HG02973 (cell line): ENCODE results near the gene MTRF1L.
"Not testable (repeated sequence)": the region's sequence is repeated elsewhere in the genome, so short reads cannot be mapped to it uniquely, and the experiment has no call there.

Experiments
- ATAC-seq: cut with Tn5 transposase; IDR thresholded peaks from one replicate; pipeline ENCODE4 v1.9.1; 2021; ENCODE audit warnings: moderate library complexity; ENCODE audit not compliant: unreplicated experiment

MTRF1L gene

DNA sequence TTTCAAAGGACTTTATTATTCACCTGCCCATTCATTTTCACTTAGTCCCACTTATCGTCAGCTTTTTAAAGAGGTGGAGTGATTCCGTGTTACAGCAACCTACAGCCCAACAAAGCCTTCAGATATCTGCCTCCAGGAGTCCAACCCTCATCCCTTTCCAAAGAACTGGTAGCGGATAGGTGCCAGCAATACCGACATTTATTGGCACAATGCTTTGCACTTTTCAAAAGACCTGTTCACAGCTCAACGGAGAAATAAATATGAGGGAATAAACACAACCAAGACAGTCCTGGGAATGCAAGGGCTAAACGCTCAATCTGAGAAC lies 819 bp upstream of the MTRF1L start:
- peak; percentile 7 for ATAC-seq

DNA sequence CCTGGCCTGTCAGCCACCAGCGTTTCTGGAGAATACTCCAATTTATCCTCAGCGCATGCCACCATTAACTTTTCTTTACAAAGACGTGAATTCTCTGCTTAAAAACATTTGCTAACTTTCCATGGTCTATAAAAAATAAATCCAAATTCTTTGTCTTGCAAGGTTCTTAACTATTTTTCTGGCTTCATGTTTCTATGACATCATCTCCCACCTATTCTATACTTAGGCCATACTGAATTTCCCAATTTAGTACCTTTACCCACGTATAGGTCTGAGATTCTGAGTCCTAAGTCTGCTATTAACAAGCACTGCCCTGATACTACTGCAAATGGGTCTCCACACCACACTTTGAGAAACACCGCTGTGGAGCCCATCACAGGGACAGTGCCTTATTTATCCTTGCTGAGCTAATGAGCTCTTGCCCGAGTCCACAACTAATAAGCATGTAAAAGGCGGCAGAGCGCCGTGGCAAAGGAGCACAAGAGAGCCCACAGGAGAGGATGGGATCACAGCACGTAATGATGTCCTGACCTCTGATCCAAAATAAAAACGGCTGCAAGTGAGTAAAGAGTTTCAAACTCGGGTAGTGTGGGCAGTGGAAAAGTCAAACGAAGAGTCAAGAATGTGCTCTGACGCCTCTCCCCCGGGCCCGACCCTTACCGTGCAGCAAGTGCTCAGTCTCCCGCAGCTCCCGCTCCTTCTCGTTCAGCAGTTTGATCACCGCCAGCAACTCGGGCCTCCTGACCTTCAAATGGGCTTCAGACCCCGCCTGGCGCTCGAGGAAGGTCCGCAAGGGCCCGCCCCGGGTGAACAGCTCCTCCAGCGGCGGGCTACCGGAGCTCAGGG lies 519 bp downstream of the MTRF1L start:
- ATAC-seq, result peak; percentile 18

DNA sequence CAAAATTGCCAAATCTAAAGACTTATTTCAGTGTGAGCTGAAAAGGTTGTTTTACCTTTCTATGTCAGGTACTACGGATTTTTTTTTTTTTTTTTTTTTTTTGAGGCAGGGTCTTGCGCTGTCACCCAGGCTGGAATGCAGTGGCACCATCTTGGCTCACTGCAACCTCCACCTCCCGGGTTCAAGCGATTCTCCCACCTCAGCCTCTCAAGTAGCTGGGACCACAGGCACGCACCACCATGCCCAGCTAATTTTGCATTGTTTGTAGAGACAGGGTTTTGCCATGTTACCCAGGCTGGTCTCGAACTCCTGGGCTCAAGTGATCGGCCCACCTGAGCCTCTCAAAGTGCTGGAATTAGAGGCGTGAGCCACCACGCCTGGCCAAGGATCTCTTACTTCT lies 1.7 kb downstream of the MTRF1L start:
- not testable (repeated sequence) for ATAC-seq

DNA sequence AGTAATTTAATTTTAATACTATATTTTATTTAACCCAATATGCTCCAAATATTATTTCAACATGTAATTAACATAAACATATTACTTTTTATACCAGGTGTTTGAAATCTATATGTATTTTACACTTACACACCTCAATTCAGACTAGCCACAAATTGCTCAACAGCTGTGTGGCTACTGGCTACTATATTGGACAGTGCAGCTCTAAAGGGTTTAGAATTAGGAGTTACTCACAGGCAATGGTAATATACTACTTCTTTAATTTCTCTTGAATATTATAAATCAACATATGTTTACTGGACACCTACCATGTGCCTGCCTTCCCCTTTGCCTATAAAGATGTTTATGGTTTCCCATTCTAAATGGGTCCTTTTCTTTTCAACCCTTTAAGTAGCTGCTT lies 2.3 kb downstream of the MTRF1L start:
- ATAC-seq, result no peak

DNA sequence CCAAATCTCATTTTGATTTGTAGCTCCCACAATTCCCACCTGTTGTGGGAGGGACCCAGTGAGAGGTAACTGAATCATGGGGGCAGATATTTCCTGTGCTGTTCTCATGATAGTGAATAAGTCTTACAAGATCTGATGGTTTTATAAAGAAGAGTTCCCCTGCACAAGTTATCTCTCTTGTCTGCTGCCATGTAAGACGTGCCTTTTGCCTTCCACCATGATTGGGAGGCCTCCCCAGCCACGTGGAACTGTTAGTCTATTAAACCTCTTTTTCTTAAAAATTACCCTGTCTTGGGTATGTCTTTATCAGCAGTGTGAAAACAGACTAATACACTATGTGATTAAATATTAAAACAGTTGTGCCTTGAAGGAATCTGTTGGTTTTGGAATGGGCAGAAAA lies 3.0 kb downstream of the MTRF1L start:
- ATAC-seq, result not testable (repeated sequence)

DNA sequence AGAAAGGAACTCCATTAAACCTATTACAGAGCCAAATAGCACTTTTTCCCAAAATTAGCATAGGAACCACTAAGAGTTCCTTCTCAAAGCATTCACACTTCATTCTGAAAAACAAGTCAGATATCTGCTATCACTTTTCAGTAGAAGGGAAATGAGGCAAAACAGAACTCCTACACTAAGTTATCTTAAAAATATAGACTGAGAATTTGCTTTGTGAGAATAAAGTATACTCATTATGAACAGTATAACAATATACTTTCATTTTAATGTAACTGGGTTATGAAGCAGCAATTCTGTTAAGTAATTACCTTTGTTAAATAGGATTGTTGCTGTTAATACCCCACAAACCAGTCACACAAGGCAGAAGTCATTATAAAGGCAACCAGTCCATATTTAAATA lies 8.7 kb downstream of the MTRF1L start:
- no peak for ATAC-seq

DNA sequence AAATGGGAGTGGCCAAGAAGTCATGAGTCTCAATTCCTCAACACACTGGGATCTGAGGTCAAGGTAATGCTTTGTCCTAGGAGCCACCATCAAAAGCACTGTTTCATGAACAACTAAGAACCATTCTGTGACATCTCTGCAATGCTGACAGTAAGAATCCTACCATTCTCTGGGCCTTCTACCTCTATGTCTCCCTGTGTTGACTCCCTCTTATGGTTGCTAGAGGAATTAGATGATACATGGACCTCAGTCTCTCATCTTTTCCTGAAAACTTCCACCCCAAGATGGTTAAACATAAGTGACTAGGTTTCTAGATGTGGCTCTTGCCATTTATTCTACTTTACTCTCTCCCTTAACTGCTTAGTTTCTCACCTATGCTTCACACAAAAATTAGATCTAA lies 9.1 kb downstream of the MTRF1L start:
- no peak for ATAC-seq

DNA sequence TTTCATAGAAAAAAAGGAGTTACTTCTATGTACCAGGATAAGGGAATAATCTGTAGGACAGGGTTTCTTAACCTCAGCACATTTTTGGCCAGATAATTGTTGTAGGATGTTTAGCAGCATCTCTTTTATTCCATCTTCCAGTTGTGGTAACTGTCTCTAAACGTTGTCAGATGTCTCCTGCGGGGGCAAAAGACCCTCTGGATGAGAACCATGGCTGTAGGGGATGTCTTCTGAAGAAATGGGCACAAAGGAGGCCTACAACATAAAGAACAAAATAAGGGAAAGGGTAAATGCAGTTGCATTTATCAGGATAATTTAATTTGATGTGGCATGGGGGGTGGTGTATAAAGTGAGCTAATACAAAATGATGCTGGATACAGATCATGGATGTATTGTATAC lies 15.5 kb downstream of the MTRF1L start:
- ATAC-seq, result no peak

DNA sequence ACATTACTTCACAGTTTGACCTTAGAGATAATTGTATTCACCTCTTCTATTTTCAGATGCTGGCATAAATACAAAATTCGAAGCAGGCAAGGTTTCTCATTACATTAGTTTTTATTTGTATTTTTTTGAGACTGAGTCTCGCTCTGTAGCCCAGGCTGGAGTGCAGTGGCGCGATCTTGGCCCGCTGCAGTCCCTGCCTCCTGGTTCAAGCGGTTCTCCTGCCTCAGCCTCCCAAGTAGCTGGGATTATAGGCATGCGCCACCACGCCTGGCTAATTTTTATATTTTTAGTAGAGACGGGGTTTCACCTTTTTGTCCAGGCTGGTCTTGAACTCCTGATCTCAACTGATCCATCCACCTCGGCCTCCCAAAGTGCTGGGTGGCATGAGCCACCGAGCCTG lies 17.2 kb downstream of the MTRF1L start:
- ATAC-seq, result not testable (repeated sequence)

DNA sequence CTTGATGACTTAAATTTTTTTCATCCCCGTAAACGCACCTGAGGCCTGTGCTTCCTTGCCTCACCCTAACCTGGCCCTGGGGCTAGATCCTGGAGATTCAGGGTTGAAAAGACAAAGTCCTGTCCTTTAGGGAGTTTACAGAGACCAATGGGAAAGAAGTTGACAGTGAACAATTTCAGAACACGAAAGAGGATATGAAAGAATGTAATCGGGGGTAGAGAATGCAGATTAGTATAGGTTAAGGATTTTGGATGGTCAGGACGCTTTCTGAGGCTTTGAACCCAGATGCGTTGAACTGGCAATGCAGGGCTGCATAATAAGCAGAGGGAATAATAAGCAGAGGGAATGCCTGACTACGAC lies 18.0 kb downstream of the MTRF1L start:
- ATAC-seq, result peak; percentile 34

DNA sequence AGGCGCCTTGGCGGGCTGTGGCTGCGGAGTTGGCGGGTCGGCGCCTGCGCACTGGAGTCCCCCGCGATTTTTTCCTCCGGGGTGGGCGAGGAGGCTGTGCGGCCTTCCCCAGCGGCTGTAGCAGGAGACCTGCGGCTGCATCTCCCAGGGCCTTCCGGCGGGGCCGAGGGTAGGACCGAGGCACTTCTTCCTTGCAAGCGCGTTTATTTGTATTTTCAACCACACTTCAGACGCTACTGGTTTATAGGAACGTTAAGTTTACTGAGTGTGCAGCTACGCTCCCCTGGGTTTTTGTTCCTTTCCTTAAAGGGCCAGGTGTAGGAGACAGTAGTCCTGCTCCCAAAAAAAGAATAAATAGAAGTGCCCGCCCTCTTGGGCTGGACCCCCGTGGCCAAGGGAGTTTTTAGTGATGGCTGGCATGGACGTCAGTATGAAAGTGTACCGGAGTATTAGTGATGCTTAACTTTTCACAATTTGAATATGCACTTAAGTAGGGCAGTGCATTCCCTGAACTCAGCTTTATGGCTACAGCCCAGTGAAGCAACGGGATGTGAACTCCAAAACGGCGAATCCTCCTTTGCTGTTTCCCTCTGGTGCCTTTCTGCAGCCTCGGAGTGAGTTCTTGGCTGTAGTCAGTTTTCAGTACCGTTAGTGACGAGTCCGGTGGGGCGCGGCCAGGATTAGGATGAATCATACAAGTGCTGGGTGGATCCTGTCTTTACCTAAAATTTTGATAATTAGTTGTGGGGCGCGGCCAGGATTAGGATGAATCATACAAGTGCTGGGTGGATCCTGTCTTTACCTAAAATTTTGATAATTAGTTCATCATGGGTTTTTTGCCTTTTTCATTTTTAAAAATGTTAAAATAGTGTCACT lies 18.6 kb downstream of the MTRF1L start:
- peak; percentile 28 for ATAC-seq

DNA sequence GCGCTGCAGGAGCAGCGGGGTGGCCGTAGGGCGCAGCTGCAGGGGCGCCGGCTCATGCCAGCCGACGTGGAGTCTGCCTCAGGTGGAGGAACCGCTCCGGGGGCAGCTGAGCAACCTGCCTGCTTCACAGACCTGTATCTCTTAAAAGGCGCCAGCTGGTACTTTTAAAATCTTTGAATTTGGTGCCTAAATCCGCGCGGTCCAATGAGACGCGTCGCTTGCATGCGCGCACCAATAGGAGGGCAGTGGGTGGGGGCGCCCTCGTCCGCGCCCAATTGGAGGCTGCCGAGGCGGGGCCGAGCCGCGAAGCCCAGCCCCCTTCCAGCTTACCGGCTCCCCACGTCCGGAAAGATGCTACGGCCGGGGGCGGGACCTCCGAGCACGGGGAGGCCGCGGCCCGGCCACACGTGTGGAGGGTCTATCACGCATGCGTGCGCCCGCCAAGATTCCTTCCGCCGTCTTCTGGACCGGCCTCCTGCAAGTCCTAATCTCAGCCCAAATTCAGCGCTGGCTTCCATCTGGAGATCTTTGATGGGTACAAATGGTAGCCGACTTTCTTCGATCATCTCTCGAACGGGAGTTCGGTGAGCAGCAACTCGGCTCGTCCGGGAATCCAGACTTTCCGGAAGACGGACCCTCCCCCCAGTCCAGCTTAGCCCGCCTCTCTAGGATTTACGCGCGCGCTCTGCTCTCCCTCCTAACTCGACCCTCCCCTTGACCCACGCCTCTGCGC lies 19.4 kb downstream of the MTRF1L start, which contains the start of gene FBXO5:
TSS of gene FBXO5 (minus strand) at position 138 of the 733 bp plus-strand sequence. CDS start at position 56, 82 bp downstream.
- ATAC-seq, result peak; percentile 79

DNA sequence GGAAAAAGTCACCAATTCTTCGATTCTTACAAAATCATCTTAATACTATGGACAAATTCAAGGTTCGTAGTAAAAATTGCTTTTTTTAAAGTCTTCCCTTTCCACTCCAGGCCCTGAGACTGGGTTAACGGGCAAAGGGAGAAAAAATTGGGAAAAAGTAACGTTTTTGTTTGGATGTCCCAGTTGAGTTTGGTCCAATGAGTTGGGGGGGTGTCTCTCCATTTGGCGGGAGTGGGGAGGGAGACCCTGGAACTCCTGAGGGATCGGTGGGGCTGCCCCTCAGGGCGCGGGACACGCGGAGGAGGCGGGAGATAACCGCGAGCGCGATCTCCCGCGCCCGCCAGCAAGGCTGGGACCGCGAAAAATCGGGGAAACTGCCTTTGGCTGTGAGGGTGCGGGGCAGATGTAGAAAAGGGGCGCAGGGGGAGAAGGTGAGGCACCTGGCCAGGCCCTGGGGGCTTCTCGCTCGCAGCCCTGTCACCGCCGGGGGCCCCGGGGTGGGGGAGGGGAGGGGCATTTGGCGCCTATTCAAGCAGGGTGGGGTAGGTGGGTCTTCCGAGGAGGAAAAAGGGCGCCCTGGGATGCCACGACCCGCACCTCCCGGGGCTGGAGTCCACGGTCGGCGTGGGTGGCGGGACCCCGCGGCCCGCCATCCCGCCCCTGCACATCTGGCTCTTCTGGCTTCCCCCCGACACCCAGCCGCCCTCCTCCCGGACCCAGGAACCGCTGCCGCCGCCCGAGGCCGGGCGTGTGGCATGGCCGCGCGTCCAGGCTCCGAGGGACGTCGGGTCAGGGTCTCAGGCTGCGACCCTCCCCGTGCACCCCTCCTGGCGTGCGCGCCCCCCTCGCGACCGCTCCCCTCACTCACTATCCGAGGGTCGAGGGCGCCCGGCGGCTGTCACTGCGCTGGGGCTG lies 20.3 kb downstream of the MTRF1L start:
- ATAC-seq, result peak; percentile 1

DNA sequence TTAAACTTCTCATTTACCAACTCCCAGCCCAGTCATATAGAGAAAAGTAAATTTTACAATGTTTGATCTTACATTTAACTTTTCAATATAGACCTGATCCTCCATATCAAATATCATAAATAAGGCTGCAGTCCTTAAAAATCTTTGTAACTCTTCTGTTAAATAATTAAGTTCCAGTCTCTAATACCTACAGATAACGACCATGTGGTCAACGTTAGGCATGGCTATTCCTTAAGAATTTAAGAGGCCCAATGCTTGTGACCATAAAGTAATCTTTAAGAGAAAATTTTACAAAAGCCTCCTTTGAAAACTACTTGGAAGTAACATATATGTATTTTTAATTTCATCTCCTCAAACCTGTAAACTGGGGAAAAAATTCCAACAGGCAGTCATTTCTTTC lies 21.3 kb downstream of the MTRF1L start:
- ATAC-seq, result no peak

DNA sequence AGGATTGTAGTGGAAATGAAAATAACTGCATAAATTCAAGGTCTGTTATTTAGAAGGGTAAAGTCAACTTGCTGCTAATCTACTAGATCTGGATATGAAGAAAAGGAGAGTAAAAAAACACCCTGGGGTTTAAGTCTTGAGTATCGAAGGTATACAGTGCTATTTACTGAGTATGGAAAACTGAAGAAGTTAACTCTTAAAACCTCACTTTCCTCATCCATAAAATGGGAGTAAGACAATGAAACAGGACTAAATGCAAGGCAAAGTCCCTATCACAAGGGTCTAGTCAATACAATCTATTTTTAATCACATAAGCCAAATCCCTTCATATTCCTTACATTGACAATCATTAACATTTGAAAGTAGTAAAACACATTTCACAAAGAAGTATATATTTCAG lies 21.9 kb downstream of the MTRF1L start:
- ATAC-seq, result no peak

DNA sequence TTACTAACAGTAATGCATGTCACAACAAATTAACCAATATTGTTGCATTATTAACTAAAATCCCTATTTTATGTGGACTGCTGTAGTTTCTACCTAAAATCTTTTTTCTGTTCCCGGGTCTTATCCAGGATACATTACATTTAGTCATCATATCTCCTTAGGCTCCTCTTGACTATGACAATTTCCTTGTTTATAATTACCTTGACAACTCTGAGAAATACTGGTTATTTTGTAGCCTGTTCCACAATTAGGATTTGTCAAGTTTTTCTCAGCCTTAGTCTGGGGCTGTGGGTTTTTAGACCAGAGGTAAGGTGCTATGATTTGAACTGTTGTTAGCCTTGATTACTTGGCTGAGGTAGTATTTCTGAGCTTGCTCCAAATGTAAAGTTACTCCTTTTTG lies 23.4 kb downstream of the MTRF1L start:
- no peak for ATAC-seq

DNA sequence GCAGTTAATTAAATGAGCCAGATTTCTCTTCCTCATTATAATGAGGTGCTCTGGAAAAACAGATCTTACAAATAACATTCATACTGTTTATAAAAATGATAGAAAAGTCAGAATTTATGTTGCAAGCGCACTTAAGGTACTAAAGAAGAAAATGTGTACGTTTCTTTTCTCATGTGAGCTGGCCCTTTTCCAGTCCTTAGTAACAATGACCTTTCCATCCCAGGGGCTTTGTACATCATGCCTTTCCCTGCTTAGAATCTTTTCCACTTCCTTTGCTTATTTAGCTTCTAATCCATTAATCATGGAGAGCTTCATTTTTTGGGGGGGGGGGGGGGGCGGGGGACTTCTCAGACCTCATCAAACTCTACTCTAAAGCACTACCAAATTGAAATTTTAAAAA lies 24.5 kb downstream of the MTRF1L start:
- no peak for ATAC-seq

DNA sequence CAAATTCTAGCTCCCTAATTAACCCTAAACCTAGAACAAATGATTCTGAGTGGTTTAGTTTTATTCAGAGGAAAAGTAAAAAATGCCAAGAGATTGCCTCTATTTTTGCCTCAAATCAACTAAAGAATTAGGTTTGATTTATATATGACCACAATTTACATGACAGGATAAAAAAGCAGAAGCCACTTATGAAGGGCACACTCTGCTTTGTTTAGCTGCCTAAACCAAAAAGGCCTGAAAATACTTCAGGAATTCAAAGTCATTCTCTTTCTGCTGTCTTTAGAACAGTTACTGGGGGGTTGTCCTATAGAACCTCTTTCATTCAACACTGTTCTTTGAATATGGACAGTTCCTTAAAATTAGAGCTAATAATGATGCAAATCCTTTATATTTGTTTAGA lies 25.0 kb downstream of the MTRF1L start:
- ATAC-seq, result no peak

DNA sequence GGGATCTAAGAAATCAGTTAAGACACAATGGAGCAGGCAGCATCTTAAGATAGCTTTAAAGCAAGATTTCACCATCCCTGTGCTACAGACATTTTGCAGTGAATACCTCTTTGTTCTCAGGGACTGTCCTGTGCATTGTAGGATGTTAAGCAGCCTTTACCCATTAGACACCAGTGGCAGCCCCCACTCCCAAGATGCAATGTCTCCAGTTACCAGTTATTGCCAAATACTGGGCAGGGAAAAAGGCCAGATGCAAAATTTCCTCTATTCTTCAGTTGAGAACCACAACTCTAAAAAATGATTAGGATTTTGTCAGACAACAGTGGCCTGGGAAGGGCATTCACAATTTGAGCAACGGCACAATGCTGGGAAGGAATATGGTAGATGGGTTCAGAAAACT lies 25.8 kb downstream of the MTRF1L start:
- ATAC-seq, result no peak

DNA sequence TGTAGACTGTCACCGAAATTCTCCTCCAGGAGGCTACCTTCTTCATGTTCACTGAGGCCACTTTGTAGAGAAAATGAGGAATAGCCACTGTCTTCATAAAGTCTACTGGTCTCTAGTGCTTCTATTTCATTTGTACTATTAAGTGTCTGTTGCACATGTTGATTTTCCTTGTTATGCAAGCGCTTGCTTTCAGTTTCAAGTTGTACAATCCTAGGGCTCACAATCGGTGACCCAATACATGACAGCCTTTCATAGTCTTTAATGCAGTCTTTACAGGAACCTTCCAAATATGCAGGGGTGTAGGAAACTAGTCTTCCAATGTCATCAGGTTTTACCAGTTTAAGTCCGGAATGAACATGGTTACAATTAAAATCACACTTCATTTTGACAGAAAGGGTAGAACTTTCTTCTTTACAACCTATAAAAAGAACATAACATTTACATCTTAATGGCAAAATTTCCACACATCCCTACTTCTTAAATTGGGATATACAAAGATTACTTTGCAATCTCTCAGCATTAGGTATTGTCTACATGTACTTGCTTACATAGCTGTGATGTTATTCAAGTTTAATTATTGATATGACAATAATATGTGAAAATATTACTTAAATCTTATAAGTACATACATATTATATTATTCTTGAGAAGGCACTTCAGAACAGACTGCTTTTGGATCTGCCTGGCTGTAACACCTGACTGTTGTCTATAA lies 27.1 kb downstream of the MTRF1L start:
- peak; percentile 68 for ATAC-seq
